Suprapubic skin (tissue), 4 donors: Measurements from ENCODE around the gene PDE2A. TPM values are rescaled to one million over a fixed set of nuclear protein-coding genes. Genes with fewer than 3 reads are reported as not detected.
A peak's percentile ranks its signal among the peaks of the same experiment; 100 is the strongest.

Experiments
- DNase-seq, 2 donors: peaks; one replicate each; pipeline ENCODE4 v3.0.0-alpha.2; 2019; ENCODE audit warnings: low spot score in 2 of 2
- H3K27ac ChIP-seq: fragments of 200-600 bp; sonication (generic); one replicate; pipeline ENCODE4 v1.5.1; 2019
- H3K27me3 ChIP-seq: fragments of 200-600 bp; sonication (generic); one replicate; pipeline ENCODE4 v1.5.1; 2019
- H3K36me3 ChIP-seq: fragments of 200-600 bp; sonication (generic); one replicate; pipeline ENCODE4 v1.5.1; 2019
- H3K4me1 ChIP-seq: fragments of 200-600 bp; sonication (generic); one replicate; pipeline ENCODE4 v1.5.1; 2019
- H3K4me3 ChIP-seq: fragments of 200-600 bp; sonication (generic); one replicate; pipeline ENCODE4 v1.5.1; 2019; ENCODE audit warnings: mild to moderate bottlenecking
- H3K9me3 ChIP-seq: fragments of 200-600 bp; sonication (generic); one replicate; pipeline ENCODE4 v1.5.1; 2019
- CTCF ChIP-seq, 2 donors: fragments of 200-600 bp in 1 of 2; fragments of 450-650 bp in 1 of 2; sonication (generic) in 1 of 2; IDR thresholded peaks; one replicate each; pipeline ENCODE4 v1.5.1; 2016 to 2019; ENCODE audit warnings: antibody characterized with exemption in 2 of 2, mild to moderate bottlenecking in 1 of 2, moderate library complexity in 1 of 2
- EP300 ChIP-seq: sonication (generic); formaldehyde crosslinking; IDR thresholded peaks from one replicate; pipeline ENCODE4 v1.6.1; 2017; ENCODE audit warnings: antibody characterized with exemption
- POLR2A ChIP-seq, 2 donors: fragments of 450-650 bp; IDR thresholded peaks; one replicate each; pipeline ENCODE4 v1.6.1; 2017; ENCODE audit warnings: antibody characterized with exemption in 2 of 2, mild to moderate bottlenecking in 2 of 2, moderate library complexity in 2 of 2
- POLR2AphosphoS5 ChIP-seq, 3 donors: sonication (generic); formaldehyde crosslinking; IDR thresholded peaks; one replicate each; pipeline ENCODE4 v1.6.1; 2017; ENCODE audit warnings: antibody characterized with exemption in 3 of 3
- WGBS: methylation state at CpG from one replicate; pipeline ENCODE4 v1.1.5; 2018; 5-methylcytosine and 5-hydroxymethylcytosine counted together
- total RNA-seq, 4 donors: library from RNA; depleted of rRNA; stranded (reverse); fragments of >200 nt; gene quantifications; one replicate each; pipeline ENCODE4 v1.1.0, GENCODE V29; 2016

The PDE2A gene
- total RNA-seq, 4 donors from 2014 or later, result 5.4 to 49.9 (median 31.2) TPM

- DNase-seq, result peak in 1 of 2 donors; percentile 29
- Histone ChIP-seq H3K36me3 (no peaks in the 10 kb centered on the region), H3K9me3 (no peaks in the 10 kb centered on the region), H3K27me3 (peaks cover 49% of the 10 kb centered on the region), H3K4me3 (peak overlapping the region; percentile 10), H3K27ac (no peak overlapping the region), H3K4me1 (peaks cover 18% of the 10 kb centered on the region)
- 97% methylated on average over 9 of the region's 22 CpGs for WGBS
- TF ChIP-seq POLR2A (IDR thresholded peaks at IDR 0.05) (no peak), CTCF (IDR thresholded peaks at IDR 0.05) (no peak), EP300 (no peak), POLR2AphosphoS5 (IDR thresholded peaks at IDR 0.05) (no peak)
These were observed 90.5 kb downstream of the PDE2A start for GRCh38 chr11:72583616-72584292.

GRCh38 chr11:72583177-72583553 is 91.1 kb downstream of the PDE2A start:
- no peaks in the 10 kb centered on the region for H3K36me3 ChIP-seq
- 100% methylated on average over 2 of the region's 2 CpGs for WGBS

GRCh38 chr11:72582206-72583176 is 91.7 kb downstream of the PDE2A start:
- Histone ChIP-seq H3K27ac (no peak overlapping the region), H3K4me3 (no peak overlapping the region), H3K36me3 (no peaks in the 10 kb centered on the region), H3K4me1 (peaks cover 18% of the 10 kb centered on the region), H3K27me3 (peaks cover 38% of the 10 kb centered on the region), H3K9me3 (no peaks in the 10 kb centered on the region)
- DNase-seq, result peak in 1 of 2 donors; percentile 40
- WGBS, result 91% methylated on average over 14 of the region's 14 CpGs
- TF ChIP-seq POLR2A (IDR thresholded peaks at IDR 0.05), result no peak
- no peak for TF ChIP-seq CTCF (IDR thresholded peaks at IDR 0.05)
- no peak for TF ChIP-seq POLR2AphosphoS5 (IDR thresholded peaks at IDR 0.05)
- TF ChIP-seq EP300, result no peak

More at GRCh38 chr11:72583177-72583553, 91.1 kb downstream of the PDE2A start:
- Histone ChIP-seq H3K4me1 (peaks cover 18% of the 10 kb centered on the region), H3K27ac (no peak overlapping the region), H3K9me3 (no peaks in the 10 kb centered on the region), H3K4me3 (no peak overlapping the region), H3K27me3 (peaks cover 43% of the 10 kb centered on the region)
- no peak for TF ChIP-seq CTCF (IDR thresholded peaks at IDR 0.05)
- no peak for TF ChIP-seq POLR2AphosphoS5 (IDR thresholded peaks at IDR 0.05)
- no peak for TF ChIP-seq POLR2A (IDR thresholded peaks at IDR 0.05)
- TF ChIP-seq EP300, result no peak
- peak in 1 of 2 donors; percentile 40 for DNase-seq

- Histone ChIP-seq H3K27me3 (peaks cover 27% of the 10 kb centered on the region), H3K4me1 (peaks cover 18% of the 10 kb centered on the region), H3K36me3 (peaks cover 3% of the 10 kb centered on the region), H3K4me3 (no peak overlapping the region), H3K9me3 (no peaks in the 10 kb centered on the region), H3K27ac (no peak overlapping the region)
- TF ChIP-seq POLR2A (IDR thresholded peaks at IDR 0.05), result no peak
- TF ChIP-seq CTCF (IDR thresholded peaks at IDR 0.05), result no peak
- TF ChIP-seq POLR2AphosphoS5 (IDR thresholded peaks at IDR 0.05), result no peak
- TF ChIP-seq EP300, result no peak
- WGBS, result 65% methylated on average over 5 of the region's 5 CpGs
- peak; percentile 20 to 44 for DNase-seq
These were observed 93.2 kb downstream of the PDE2A start for GRCh38 chr11:72581067-72581466.

- H3K4me3 ChIP-seq, result no peak overlapping the region
- H3K27ac ChIP-seq, result no peak overlapping the region
- peak; percentile 31 to 69 for DNase-seq
- peaks cover 22% of the 10 kb centered on the region for H3K27me3 ChIP-seq
- 64% methylated on average over 3 of the region's 3 CpGs for WGBS
- no peaks in the 10 kb centered on the region for H3K9me3 ChIP-seq
- peaks cover 3% of the 10 kb centered on the region for H3K36me3 ChIP-seq
- peaks cover 14% of the 10 kb centered on the region for H3K4me1 ChIP-seq
- no peak for TF ChIP-seq CTCF (IDR thresholded peaks at IDR 0.05)
These were observed 93.6 kb downstream of the PDE2A start for GRCh38 chr11:72580642-72580950.
